ELF-1 (cell line): ENCODE results near the gene NR6A1.
A peak's percentile ranks its signal among the peaks of the same experiment; 100 is the strongest.
"Not testable (repeated sequence)": the region's sequence is repeated elsewhere in the genome, so short reads cannot be mapped to it uniquely, and the experiment has no call there.

Experiments
- DNase-seq: peaks from one replicate; pipeline ENCODE4 v3.0.0-alpha.2; 2016; ENCODE audit warnings: low read depth, low spot score

Gene NR6A1

DNA sequence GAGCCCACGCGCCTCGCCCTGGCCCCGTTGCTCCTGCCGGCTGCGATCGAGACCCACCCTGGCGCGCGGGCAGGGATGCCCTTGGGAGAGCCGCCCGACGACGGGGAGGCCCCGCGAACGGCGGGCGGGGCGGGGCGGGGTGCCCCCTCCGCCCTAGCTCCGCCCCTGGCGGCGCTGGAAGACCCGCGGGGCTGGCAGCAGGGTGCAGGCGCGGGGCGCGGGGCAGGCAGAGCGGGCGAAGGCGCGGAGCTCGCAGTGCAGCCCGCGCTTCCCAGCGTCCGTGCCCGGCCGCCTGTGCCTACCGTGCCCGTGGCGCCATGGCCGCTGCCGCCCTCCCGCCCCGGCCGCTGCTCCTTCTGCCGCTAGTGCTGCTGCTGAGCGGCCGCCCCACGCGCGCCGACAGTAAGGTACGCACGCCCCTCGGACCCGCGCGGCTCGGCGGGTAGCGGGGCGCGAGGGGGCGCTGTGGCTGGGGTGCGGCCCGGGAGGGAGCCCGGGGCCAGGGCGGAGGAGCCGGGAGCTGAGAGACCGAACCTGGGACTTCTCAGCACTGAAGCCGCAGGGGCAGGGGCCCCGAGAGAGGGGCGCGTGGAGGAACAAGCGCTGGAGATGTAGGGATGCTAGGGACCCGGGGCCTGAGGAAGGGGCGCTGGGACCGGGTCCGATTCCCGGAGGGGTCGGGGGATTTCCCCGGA is 6.0 kb upstream of the NR6A1 start, which contains the start of gene OLFML2A:
TSS of gene OLFML2A (plus strand) at position 180 of the 695 bp plus-strand sequence. CDS start at position 318, 138 bp downstream.
- peak; percentile 44 for DNase-seq

DNA sequence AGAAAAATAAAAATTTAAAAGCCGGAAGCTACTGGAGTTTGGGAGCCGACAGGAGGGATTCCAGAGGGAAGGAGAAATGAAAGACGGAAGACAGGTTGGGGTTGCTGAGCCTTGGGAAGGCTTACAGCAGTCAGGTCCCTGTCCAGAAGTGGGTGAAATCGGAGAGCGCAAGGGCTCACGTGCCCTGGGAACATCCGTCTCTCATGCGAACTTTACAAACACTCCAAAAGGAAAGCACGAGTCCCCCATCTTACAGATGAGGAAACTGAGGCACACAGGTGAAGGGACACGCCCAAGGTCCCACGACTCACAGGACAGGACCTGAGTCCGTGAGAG is 5.5 kb upstream of the NR6A1 start:
- DNase-seq, result no peak

DNA sequence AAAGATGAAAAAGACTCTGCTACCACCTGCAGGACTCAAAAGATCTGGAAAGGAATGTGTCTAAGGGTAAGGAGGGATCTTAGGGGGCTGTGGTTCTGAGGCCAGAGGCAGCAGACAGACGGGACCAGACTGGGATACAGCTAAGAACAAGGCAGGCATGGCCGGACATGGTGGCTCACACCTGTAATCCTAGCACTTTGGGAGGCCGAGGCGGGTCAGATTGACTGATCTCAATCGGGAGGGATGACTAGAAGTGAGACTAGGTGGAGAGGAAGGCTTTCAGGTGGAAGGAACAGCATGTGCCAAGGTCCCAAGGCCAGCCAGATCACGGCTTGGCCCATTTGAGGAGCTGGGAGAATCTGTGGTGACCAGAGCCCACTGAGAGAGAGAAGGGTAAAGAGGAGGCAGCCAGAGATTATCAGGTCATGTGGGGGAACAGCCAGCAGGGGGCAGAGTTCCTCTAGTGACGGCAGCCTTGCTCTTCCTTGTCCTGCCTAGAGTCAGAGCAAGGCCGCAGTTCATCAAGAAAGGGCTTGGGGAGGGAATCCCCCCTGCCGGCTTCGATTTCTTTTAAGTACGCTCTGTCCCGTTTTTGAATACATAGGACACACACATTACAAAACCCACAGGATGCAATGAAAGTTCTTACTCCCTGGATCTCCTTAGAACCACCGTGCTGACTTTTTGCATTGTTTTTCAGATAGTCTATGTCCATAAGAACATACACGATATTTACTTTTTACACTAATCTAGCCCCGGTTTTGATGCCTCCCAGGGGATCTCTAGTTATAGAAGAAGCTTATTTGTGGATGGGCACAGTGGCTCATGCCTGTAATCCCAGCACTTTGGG is 3.2 kb upstream of the NR6A1 start:
- DNase-seq, result peak; percentile 96

DNA sequence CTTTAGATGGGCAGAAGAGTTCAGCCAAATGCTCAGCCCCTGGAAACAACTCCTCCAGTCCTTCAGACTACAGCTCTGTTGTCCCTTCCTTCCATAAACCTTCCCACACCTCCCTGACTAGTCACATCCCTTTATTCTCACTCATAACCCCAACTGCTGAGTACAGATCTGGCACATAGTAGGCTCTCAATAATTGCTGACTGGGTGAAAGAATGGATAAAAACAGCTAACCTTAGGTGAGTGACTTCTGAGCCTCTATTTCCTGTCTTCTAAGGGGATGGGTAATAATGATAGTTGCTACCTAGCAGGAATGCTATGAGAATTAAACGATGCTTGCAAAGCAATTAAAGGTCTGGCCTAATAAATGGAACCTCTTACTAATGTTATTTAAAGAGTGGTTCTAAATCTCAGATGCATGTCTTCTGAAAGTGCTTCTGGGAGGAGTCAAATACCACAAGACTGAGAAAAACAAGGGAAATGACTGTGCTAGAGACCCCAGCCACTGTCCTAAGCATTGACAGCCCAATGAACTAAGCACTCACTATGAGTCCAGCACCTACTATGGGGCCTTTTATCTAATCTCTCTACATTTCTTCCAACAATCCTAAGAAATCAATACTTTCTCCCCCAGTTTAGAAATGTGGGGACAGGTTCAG is 2.5 kb upstream of the NR6A1 start:
- no peak for DNase-seq

DNA sequence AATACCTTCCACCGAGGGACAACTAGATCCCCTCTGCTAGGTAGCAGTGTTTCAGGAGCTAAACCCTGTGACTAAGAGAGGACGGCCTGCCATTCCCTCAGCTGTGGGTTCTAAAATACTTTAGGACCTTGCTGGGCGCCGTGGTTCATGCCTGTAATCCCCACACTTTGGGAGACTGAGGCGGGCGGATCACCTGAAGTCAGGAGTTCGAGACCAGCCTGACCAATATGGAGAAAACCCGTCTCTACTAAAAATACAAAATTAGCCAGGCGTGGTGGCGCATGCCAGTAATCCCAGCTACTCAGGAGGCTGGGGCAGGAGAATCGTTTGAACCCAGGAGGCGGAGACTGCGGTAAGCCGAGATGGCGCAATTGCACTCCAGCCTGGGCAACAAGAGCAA is 1.8 kb upstream of the NR6A1 start:
- DNase-seq, result not testable (repeated sequence)

DNA sequence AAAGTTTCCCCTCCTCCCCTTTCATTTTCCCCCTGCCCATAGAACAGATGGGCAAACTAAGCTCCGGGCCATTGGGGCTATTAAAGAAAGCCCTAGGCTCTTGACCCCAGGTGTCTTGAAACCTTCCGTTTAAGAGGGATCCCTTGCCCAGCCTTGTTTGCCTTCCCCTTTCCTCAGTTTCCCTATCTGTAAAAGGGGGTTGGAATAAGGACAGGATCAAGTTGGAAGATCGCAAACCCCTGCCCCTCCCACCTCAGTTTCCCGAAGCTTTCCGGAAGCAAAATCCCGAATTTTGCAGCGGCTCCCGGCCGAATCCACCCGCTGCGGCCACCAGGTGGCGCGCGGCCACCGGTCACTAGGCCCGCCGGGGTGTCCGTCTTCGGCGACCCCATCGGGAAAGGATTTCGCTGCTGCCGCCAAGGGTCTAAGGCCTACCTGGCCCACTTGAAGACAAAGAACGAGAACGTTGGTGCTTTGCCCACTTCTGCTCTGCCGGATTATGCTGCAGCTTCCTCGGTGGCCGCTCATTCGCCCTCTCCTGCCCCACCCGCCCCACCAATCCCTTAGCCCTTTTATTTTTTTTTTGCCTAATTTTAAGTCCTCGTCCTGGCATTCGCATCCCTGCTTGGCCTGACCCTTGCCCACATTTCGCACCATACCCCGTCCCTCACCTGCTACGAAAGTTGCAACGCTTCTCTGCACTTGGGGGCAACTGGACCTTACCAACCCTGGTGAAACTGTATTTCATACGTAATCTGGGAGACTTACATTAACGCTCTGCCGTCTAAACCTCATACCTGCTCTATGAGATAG is 962 bp upstream of the NR6A1 start:
- peak; percentile 97 for DNase-seq

DNA sequence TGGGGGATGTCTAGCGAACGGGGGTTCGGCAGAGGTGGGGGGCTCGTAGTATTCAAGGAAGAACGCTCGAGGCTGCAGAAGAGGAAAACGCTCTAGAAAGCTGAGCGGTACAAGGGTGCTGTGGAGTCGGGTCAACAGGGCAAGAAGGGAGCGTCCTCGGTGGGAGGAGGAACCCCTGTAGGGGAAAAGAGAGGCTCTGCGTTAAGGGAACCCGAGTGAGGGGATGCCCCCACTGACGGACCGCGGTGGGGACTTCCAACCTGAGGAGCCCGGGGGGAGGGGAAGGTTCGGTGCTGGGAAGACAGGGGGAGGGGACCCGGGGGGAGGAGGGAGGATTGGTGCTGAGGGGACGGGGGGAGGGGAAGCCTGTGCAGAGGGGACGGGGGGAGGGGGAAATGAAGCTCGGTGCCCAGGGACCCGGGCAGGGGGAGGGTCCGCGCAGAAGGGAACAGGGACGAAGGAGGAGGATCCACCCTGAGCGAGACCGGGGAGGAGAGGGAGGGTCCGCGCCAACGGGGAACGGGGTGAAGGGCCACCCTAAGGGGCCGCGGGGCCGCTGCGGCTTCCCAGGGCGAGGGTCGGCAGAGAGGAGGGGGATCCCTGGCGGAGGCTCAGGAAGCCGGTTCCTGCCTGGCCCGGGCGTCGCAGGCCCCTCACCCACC is 621 bp downstream of the NR6A1 start:
- no peak for DNase-seq

DNA sequence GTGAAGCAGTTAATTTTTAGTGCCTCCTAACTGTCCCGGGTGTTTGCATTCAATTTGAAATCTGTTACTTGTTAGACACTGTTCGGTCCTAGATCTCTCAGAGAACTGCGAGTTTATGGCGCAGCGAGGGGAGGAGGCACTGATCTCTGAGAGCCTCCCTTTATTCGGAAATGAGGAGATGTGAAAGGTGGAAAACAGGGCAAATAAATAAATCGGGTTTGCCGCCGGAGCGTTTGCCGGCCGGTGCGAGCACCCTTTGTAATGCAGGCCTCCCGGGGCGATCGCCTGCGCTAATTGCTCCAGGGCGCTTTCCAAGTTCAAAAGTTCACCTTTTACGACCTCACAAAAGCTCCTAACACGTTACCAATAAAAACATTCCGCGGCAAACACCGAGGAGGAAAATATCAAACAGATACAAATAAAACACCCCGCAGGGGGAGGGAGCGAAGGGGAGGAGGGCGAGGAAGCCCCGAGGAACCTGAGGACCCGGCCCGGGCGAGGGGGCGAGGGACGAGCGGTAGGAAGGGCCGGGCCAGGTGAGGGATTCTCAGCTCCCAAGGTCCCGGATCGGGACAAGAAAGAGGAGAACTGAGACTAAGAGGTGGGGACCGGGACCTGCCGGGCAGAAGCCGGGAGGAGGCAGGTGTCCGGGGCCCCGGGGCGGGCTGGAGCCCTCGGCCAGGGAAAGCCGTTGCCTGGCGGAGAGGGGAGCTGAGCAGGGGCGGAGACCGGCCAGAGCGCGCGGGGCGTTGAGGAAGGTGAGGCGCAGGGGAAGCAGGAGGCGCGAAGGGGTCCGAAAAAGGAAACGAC is 1.4 kb downstream of the NR6A1 start:
- DNase-seq, result peak; percentile 90

DNA sequence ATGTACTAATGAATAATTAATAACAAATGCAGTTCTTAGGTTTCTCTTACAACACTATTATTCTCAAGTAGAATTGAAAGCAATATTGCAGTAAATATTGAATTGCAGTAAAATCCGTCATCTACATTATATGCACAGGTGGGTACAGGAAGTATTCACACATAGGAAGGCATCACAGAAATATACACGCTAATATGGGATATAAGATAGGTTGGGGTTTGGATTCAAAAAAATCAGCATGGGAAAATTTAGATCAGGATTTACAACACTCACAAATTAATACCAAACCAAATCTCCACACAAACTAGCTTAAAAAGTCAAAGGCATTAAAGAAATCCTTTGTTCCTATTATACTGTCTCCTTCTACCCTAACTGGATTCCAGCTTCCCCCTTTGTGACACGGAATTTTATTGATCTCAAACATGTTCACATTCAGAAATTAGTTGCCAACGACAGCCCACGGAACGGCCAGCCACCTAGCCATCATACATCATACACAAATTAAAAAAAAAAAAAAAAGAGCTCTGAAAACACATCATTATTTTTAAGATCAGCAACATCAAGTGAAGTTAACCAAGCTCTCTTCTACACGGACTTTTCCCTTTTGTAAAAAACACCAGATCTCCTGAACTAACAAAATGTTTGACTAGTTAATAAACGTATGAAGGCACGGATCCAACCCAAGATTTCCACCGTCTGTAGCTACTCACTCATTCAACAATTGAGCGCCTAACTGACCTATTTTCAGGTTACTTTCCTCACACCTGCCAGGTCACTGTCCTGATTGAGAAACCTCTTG is 2.2 kb downstream of the NR6A1 start:
- DNase-seq, result no peak

DNA sequence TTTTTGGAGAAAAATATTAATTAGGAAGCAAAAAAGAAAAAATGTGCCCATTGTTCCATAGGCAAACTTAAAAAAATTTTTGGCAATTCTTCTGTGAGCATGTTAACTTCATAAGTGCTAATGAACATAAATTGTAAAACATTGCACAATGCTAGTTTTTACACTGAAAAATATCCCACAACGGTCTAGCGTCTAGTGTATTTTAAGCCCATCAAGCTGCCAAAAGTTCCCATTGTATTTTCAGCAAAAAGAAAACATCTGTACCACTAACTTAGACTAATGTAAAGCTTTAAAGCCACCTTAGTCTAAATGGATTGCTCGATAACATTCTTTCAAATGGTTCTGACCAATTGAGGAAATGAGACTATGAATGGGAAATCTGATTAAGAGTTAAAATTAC is 2.8 kb downstream of the NR6A1 start:
- no peak for DNase-seq

DNA sequence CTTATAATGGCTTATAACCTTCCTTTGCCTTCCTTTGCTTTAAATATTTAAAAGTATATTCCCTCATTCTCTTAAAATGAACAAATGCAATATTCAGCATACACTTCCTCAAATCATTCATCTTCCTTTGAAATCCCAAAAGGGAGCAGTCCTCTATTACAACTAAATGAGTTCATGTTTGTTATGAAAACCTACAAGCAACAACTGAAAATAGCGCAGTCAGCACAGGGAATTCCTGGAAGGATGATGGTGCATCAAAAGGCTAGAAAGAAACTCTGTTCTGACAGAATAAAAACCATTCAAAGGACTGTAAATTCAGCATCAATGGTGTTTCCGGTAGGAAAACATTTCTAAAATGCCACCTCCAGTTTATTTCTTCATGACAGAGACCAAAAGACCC is 3.3 kb downstream of the NR6A1 start:
- no peak for DNase-seq

DNA sequence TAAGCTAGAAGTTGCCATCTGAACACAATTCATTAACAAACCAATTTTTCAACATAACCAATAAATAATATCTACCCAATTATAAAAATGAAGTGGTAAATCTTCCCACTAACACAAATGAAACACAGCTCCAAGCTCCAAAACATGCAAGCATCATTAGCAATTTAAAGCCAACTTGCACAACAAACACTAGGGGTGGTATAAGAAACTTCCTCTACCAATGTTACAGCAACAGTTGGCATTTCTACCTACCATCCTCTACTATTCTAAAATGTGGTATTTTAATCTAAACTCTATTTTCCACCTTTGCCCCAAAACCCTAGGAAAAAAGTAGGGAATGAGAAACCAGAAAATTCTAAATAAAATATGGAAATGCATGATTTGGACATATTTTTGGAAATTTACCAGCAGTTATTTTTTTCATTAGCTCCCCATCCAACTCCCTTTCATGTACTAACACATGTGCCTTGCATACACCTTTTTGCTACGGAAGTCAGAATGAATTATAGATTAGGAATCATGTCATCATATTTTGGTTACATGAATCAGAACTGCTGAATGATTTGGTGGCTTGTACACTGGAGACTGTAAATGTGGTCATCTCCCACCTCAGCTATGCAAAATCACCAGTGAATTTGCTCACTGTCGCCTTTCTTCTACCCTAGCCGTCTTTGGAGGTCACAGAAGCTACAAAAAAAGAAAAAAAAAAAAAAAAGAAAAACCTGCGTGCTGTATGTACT is 4.1 kb downstream of the NR6A1 start:
- no peak for DNase-seq

DNA sequence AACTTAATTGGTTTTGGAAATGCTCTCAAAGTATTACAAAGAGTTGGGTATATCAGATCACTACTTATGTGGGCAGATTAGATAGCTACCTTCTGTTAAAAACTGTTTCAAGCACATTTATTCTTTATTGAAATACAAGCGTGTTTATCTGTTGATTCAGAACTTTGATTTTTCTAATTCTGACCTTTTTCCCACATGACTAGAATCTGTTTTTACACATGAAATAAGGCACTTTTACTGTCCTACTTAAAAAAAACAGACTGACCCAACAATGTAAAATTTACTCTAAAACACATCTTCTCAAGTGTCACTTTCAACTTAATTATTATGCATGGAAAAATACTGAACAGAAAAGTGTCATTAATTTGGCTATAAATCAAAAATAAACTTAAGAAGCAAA is 4.8 kb downstream of the NR6A1 start:
- no peak for DNase-seq

DNA sequence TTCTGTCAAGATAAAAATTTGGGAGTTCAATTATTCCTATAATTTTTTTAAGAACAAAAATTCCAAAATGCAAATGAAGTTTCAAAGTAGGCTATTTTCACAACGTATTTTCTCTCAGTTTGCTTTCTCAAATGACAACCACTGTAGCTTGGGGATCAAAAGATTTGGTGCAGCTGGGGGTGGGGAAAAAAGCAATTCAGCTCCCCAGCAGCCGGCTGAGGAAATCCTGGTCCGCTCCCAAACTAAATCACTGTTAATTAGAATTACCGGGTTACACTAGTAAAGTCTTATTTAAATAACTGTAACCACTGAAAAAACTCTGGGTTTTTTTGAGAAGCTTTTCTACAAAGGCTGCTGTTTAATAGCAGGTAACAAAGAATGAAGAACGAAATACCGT is 5.7 kb downstream of the NR6A1 start:
- DNase-seq, result no peak

DNA sequence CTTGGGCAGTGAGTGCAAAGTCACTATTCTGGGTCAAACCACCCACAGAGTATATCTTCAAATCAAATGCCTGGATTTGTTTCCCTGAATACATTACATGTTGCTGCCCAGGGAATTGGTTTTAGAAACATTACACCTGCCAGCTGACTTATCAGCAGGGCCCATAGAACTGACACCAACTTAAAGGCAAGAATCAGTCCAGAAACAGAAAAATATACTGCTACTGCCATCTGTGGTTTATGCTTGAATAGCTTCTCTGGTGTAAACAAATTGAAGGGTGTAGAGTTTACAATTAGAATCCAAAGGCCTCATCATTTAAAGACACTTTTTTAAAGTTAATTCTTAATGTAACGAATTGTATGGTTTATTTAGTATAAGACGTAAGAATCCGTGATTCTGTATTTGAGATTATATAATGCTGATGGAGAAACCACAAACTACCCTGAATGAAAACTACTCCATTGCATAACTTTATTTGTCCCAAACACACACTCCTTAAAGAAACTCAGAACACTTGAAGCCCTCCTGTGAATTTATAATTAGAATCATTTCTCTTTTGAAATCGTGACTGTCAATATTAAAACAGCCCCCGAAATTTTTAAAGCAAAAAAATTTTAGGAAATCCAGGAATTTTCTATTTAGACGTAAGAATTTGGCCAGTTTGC is 6.2 kb downstream of the NR6A1 start:
- no peak for DNase-seq

DNA sequence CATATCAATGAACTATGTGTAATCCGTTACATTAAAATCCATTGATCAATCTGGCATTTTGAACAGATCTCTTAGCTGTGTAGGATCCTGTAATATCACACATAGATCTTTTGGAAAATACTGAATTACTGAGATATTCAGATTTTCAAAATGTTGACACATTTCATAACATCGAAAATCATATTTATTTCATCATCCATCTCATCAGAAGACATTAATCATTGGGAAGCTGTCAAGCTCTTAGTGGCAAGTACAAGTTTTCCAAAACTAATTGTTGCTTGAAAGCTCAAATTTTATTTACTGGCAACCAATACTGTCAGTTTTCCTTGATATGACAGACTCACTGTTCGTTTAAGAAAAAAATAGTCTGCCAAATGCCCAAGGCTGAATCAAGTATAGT is 8.5 kb downstream of the NR6A1 start:
- no peak for DNase-seq

DNA sequence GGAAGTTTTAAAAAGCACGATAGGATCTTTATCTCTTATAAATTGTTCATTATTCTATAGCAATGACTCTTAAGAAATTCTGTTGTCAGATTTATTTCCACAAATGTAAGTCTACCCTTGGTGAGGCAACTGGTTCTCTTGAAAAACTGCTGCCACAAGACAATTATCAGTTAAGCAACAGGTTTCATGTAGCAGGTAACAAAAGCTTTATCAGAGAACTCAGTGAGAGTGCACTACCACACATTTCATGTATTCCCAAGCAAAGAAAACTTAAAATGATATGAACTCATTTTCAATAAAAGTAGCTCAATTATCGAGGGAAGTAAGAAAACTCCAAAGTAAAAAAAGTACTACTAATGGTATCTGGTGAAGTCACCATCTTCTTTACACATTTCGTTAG is 9.4 kb downstream of the NR6A1 start:
- DNase-seq, result no peak

DNA sequence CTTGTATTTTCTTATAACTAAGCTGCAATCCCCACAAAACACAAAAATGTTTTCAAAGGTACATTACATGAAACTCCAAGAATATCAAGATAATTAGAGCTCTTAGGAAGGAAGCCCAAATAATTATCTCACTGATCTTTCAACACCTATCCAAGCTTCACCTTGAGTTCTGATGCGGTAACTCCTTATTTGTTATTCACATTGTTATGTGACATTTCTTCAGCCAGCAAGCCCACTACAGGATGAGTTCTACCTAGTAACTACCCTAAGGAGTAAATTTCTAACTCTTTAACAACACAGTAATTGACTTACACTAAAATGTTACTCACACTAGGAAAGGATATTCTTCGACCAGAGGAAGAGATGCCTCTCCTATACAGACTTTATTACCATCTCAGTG is 9.9 kb downstream of the NR6A1 start:
- DNase-seq, result no peak
